GM12873 (cell line): Measurements from ENCODE around the gene NRCAM.

Experiments used
- TF ChIP-seq, protein P1 (sequence below): IDR thresholded peaks from 2 replicates; pipeline ENCODE4 v1.5.1; 2012; ENCODE audit warnings: low read depth, mild to moderate bottlenecking, moderate library complexity, low read length, control low read depth; ENCODE audit not compliant: insufficient read depth; ENCODE audit errors: missing control alignments

Gene NRCAM

DNA sequence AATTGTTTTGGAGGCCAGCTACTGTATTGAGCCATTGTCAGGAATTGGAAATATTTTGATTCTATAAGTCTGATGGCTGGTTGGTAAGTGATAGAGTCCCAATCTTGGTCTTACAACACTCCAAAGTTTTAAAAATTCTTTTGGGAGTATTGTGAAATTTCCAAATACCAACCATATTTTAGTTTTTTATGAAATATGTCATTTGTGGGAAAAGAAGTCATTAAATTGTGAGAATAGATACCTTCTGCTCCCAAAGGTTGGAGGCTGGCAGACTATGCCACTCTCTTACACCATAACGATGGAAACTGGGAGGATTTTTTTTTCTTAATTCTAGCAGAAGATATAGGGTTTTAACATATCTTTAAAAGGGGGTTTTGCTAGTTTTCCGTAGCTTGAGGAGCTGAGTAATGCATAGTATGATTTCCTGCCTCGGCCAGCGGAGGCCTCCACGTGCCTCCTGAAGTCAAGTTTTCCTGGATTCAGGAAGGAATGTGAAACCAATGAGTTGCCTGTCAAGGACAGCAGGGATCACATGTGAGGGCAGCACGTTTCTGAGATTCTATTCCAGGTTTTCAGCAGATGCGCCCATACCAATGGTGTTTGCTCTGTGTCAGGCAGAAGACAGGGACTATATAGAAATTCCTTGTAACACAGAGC is 233.9 kb downstream of the NRCAM start:
- TF ChIP-seq, protein P1, sequence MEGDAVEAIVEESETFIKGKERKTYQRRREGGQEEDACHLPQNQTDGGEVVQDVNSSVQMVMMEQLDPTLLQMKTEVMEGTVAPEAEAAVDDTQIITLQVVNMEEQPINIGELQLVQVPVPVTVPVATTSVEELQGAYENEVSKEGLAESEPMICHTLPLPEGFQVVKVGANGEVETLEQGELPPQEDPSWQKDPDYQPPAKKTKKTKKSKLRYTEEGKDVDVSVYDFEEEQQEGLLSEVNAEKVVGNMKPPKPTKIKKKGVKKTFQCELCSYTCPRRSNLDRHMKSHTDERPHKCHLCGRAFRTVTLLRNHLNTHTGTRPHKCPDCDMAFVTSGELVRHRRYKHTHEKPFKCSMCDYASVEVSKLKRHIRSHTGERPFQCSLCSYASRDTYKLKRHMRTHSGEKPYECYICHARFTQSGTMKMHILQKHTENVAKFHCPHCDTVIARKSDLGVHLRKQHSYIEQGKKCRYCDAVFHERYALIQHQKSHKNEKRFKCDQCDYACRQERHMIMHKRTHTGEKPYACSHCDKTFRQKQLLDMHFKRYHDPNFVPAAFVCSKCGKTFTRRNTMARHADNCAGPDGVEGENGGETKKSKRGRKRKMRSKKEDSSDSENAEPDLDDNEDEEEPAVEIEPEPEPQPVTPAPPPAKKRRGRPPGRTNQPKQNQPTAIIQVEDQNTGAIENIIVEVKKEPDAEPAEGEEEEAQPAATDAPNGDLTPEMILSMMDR: no peak

DNA sequence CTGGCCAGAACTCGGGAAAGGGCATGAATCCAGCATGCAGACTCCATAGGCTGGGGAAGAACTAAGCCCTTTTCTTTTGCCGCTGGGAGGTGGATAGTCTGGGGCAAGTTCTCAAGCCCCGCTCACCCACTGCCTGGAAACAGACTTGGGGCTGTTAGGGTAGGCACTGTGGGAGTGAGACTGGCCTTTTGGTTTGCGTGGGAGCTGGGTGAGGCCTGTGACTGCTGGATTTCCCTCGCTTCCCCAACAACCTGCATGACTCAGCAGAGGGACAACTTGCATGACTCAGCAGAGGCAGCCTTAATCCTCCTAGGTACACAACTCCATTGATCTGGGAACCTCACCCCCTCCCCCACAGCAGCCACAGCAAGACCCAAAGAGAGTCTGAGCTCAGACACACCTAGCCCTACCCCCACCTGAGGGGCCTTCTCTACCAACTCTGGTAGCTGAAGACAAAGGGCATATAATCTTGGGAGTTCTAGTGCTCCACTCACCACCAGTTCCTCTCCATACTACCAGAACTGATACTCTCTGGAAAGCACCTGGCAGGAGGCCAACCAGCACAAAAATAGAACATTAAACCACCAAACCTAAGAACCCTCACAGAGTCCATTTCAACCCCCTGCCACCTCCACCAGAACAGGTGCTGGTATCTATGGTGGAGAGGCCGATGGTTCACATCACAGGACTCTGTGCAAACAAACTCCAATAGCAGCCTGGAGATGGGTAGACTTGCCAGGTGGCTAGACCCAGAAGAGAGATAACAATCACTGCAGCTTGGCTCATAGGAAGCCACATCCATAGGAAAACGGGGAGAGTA is 244.6 kb downstream of the NRCAM start:
- TF ChIP-seq, protein P1: no peak

DNA sequence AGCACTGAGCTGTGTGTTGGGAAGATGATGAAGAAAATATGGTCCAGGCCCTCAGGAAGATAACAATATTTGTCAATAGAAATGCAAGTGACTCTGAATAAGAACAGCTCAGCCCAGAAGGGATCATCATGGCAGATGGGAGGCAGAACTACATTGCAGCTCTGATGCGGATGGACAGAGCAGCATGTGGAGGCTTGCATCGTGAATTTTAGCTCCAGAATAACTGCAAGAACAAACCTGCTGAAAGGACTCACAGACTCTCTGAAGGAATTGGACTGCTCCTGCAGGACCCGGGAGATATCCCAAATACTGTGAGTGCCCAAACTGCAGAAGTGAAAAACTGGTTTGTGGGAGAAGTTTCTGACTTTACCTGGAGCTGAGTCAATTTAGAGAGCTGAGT is 245.4 kb downstream of the NRCAM start:
- TF ChIP-seq, protein P1: no peak

DNA sequence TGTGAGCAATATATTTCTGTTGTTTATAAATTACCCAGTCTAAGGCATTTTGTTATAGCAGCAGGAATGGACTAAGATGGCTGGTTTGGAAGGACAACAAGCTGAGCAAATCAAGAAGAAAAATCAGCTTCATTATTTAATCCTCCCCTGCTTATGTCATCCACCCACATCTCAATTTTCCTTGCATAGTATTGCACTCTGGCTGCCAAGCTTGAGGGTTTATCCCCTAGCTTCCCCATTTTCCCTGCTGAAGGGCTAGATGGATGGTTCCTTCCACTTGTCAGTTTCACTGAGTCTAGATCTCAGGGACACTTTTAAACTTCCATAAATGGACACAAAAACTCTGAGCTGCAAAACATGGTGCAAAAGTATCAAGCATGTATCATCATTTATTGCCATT is 250.9 kb downstream of the NRCAM start:
- TF ChIP-seq, protein P1: no peak

DNA sequence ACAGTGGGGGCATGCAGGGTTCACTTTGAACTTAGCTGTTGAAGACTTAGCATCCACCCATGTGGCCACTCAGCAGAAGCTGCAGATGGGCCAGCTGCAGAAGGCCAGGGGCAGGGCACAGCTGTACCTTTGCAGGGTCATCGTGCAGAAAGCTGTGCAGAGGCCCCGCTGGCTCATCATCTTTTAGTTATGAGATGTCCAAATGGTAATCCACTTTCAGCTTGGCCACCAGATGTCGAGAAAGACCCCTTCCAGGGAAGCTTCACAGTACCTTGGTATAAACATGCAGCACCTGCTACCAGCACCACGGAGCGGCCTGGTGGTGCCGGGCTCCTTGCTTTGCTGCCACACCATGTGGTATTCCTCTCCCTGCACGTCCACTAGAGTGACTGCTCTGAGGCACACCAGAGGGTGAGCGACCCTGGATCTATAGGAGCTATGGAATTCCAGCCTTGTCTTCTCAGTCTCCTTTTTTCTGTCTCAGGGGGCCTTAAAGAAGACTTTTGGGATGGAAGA is 251.9 kb downstream of the NRCAM start:
- TF ChIP-seq, protein P1: no peak

DNA sequence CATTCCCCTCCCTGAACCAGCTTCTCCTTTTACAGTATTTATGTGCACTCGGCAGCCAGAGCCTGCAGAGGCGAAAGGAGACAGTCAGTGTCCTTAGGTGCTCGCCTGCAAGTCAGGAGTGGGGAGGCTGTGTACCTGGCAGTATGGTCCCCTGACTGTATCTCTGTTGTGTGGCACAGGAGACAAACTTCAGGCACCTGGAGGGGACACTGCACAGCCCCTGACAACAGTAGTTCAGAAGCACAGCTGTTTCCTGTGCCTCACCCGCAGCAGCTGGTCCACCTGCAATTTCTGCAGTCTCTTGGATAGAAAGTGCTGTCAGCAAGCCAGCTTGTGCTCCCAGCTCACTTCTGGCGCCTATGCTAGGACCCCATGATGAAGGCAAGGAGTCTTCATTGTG is 252.7 kb downstream of the NRCAM start:
- TF ChIP-seq, protein P1: no peak

DNA sequence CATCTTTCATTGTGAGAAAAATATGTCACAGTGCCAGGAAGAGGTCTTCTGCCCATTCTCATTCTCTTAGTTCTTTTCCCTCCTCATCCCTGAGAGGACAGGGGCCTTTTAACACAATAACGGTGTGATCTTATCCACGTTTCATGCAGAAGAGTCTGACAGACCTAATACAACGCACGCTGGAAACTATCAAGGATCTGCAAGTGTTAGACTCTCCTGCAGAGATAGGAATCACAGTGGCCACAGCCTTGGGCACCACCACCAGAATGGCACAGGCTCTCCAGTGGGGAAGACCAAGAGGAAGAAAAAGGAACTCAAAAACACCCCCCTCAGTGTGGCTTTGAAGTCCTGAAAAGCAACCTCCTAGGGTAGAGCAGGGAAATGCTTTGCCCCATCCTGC is 253.5 kb downstream of the NRCAM start:
- TF ChIP-seq, protein P1: no peak
